T-helper 17 cell (primary cell): Measurements from ENCODE around the gene PPP5C. TPM values are rescaled to one million over a fixed set of nuclear protein-coding genes. Genes with fewer than 3 reads are reported as not detected.

Source experiments
- ATAC-seq: fragments of 150-1000 bp; cut with Tn5 transposase; 2 replicates; pipeline ENCODE4 v1.10.0; 2021; ENCODE audit warnings: mild to moderate bottlenecking, moderate library complexity
- DNase-seq, 3 donors: peaks; one replicate each; pipeline versions ENCODE4 v3.0.0 to v3.0.0-alpha.2; 2020 to 2021
- H3K9me3 ChIP-seq: one replicate; pipeline ENCODE4 v1.7.0; 2013; ENCODE audit warnings: low read length, mild to moderate bottlenecking; ENCODE audit not compliant: control insufficient read depth, poor library complexity, severe bottlenecking
- H3K27ac Mint-ChIP-seq: one replicate; pipeline ENCODE4 v1.8.0; 2022; ENCODE audit warnings: mild to moderate bottlenecking, moderate library complexity, mixed read lengths
- H3K27me3 Mint-ChIP-seq: one replicate; pipeline ENCODE4 v1.8.0; 2022; ENCODE audit warnings: mixed read lengths
- H3K36me3 Mint-ChIP-seq: one replicate; pipeline ENCODE4 v1.8.0; 2022; ENCODE audit warnings: low read depth, mixed read lengths
- H3K4me1 Mint-ChIP-seq: one replicate; pipeline ENCODE4 v1.8.0; 2022; ENCODE audit warnings: mild to moderate bottlenecking, mixed read lengths
- H3K4me3 Mint-ChIP-seq: one replicate; pipeline ENCODE4 v1.8.0; 2022; ENCODE audit warnings: mild to moderate bottlenecking, moderate library complexity, mixed read lengths
- total RNA-seq, 4 donors: library from RNA in 2 of 4; stranded (reverse) in 2 of 4; gene quantifications; one replicate each; pipeline ENCODE4 v1.2.3 and lab custom pipeline; 2022 to 2026

PPP5C gene
- total RNA-seq, 2 donors from 2014 or later, result 34.8 to 42.8 TPM

DNA sequence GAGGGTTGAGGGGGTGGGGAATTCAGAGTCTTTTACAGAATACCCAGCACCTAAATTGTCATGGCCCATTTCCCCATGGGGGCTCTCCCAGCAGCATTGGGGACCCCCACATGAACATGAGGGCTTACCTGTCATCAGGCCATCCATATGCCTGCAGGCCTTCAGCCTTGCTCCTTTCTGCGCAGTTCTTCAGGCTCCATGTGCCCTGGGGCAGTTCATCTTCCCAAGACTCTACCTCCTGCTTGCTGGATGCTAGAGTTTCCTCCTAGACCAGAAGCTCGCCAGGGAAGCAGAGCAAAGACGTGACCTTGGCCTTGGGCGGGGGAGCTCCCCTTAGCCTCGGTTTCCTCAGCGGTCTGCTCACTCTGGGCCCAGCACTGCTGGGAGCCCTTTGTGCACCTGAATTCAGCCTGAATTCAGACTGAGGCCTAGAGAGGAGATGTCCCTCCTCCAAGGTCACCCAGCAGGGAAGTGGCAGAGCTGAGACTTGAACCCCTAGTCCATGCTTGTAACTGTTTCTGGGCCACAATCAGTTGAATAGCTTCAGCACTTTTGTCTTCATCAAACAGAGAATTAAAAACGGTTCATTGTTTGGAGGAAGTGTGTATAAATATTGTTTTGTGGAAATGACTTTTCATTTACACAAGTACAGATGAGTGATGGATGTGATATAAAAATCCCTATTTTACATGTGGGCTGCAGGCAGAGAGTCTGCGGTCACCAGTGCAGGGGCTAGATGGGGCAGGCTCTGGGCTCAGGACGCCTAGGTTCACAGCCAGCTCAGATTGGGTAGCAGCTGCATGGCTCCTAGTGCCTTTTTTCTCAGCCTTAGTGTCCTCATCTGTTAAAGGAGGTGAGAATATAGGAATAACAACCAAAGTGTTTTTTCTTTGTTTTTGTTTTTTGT is 9.5 kb downstream of the PPP5C start:
- no peak overlapping the region for H3K4me3 Mint-ChIP-seq
- no peak overlapping the region for H3K27ac Mint-ChIP-seq
- H3K9me3 ChIP-seq, result no peaks in the 10 kb centered on the region
- H3K27me3 Mint-ChIP-seq, result no peaks in the 10 kb centered on the region
- H3K36me3 Mint-ChIP-seq, result no peaks in the 10 kb centered on the region
- ATAC-seq (no peak), DNase-seq (no peak)
- peaks cover 19% of the 10 kb centered on the region for H3K4me1 Mint-ChIP-seq

DNA sequence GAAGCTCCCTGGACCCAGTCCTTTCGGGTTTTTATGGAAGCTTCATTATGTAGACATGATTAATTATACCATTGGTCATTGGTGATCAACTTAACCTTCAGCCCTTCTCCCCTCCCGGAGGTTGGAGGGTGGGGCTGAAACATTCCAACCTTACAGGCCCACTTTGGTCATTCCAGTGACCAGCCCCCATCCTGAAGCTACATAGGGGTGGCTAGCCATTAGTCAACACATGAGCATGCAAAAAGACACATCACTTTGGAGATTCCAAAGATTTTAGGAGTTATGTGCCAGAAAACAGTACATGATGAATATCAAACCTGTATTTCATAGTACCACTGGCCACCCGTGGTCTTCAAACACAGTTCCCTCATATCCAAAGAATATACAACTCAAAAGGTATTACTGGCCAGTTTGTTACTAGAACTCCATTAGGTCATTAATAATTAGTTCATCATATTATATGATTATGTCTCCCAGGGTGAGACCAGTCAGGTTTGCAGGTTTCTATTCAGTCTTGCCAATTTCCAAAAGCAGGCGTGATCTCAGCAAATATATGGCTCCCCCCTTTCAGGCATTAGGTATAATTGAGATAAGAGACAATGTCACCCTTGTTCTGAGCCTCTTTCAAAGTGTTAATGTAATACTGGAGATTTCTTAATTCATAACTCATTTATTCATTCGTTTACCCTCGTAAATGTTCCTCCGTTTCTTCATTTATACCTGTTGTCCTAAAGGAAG is 11.1 kb downstream of the PPP5C start:
- no peaks in the 10 kb centered on the region for H3K9me3 ChIP-seq
- peaks cover 2% of the 10 kb centered on the region for H3K36me3 Mint-ChIP-seq
- no peak for DNase-seq
- peaks cover 19% of the 10 kb centered on the region for H3K4me1 Mint-ChIP-seq
- no peak for ATAC-seq
- H3K27ac Mint-ChIP-seq, result no peak overlapping the region
- H3K4me3 Mint-ChIP-seq, result no peak overlapping the region
- H3K27me3 Mint-ChIP-seq, result no peaks in the 10 kb centered on the region

DNA sequence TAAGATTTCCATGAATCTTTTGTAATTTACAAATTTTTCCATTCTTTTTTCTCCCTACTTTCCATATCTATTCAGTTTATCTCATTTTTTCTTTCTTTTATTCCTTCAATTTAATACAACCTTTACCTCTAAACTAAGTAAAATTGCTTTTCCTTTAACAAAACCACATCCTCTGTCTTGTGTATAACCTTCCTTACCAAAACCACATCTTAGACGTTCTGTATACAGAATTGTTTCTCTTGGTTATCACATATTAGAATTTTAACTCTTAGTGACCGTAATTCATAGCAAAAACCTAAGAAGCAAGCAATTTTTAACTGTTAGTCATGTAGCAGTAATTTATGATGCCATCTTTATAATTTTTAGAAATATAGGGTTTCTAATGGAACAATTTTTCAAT is 15.0 kb downstream of the PPP5C start:
- no peaks in the 10 kb centered on the region for H3K9me3 ChIP-seq
- ATAC-seq (peak; percentile 89), DNase-seq (no peak)
- peak overlapping the region; percentile 60 for H3K27ac Mint-ChIP-seq
- H3K36me3 Mint-ChIP-seq, result peaks cover 7% of the 10 kb centered on the region
- peak overlapping the region; percentile 94 for H3K4me3 Mint-ChIP-seq
- peaks cover 18% of the 10 kb centered on the region for H3K4me1 Mint-ChIP-seq
- H3K27me3 Mint-ChIP-seq, result no peaks in the 10 kb centered on the region

DNA sequence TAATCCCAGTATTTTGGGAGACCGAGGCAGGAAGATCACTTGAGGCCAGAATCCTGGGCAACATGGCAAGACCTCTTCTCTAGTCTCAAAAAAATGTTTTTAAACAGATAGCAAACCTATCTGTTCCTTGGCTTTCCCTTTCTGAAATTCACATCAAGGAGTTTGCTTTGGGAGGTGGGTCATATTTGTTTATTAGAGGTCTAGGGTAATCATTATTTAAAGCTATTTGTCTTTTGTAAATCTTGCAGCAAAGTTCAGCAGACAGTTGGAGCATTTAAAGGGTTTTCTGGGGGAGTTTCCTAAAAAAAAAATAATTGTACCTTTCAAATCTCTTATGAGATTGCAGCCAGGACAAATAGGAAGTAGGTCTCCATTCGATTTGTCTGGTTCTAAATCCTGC is 17.5 kb downstream of the PPP5C start:
- Mint-ChIP-seq H3K27ac (no peak overlapping the region), H3K36me3 (peaks cover 7% of the 10 kb centered on the region), H3K27me3 (no peaks in the 10 kb centered on the region), H3K4me3 (no peak overlapping the region), H3K4me1 (peaks cover 17% of the 10 kb centered on the region)
- no peak for DNase-seq
- no peaks in the 10 kb centered on the region for H3K9me3 ChIP-seq
- no peak for ATAC-seq

DNA sequence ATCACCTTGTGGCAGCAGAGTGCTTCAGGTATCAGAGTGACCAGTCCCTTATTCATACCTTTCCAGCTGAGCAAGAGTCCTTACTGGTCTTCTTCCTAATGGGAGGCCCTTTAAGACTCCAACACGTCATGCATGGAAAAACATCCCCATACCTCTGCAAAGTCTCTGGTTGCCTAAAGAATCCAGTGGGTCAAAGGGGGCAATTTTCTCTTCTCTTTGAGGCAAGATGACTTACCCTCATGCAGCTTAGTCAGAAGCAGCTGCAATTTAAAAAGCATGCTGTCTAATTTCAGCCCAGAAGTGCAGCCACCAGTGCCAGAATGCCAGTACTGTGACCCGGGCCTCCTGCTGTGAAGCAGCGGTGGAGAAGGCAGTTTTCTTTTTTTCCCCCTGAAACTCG is 18.7 kb downstream of the PPP5C start:
- no peak overlapping the region for H3K4me3 Mint-ChIP-seq
- no peaks in the 10 kb centered on the region for H3K27me3 Mint-ChIP-seq
- H3K27ac Mint-ChIP-seq, result peak overlapping the region; percentile 39
- ATAC-seq (no peak), DNase-seq (no peak)
- H3K36me3 Mint-ChIP-seq, result peaks cover 7% of the 10 kb centered on the region
- no peaks in the 10 kb centered on the region for H3K9me3 ChIP-seq
- peaks cover 17% of the 10 kb centered on the region for H3K4me1 Mint-ChIP-seq

DNA sequence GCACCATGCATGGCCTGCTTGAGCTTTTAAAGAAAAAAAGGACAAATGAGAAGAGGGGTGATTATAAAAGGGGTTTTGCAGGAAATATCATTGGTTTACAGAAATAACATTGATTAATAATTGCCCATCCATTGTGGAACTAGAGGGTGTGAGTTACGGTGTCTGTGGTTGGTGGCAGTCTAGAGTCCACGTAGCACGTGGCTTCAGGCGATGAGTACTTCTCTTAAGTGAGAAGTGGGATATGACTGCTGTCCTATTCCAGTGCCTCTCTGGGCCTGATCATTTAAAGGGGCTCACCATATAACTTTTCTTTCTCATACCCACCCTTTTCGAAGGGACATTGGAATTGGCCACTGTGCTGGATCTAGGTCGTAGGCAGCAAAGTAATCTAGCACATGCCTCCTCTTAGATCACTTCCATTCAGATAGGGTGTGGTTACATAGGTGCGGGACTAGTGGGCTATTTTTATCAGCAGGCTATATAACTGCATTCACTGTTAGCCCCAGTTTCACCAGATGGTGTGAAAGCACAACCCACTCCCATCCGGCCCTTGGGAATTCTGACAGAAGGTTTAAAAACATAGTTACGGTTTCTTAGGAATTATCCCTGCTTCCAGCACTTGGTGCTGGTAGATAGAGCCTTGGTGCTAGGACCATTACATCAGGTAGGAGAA is 19.9 kb downstream of the PPP5C start:
- Mint-ChIP-seq H3K27ac (peak overlapping the region; percentile 39), H3K4me3 (no peak overlapping the region), H3K36me3 (peaks cover 7% of the 10 kb centered on the region), H3K4me1 (peaks cover 23% of the 10 kb centered on the region), H3K27me3 (no peaks in the 10 kb centered on the region)
- DNase-seq (no peak), ATAC-seq (no peak)
- no peaks in the 10 kb centered on the region for H3K9me3 ChIP-seq

DNA sequence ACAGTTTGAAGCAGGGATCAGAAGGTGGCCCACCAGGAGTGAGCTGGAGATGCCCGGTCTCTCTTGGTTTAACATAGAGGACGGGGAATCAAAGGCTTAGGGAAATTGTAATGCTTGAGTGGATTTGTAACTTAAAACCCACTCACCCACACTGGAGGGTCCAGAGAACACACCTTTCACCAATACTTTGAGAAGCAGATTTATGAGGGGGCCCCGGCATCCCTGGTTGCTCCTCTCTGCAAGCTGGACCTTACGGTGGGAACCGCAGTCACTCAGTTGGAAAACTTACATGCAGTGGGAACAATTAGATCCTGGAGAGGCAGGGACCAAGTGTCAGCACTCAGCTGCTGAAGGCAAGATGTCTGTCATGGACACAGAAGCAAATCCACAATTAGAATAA is 20.5 kb downstream of the PPP5C start:
- Mint-ChIP-seq H3K27me3 (no peaks in the 10 kb centered on the region), H3K36me3 (peaks cover 5% of the 10 kb centered on the region), H3K27ac (no peak overlapping the region), H3K4me3 (no peak overlapping the region), H3K4me1 (peaks cover 25% of the 10 kb centered on the region)
- ATAC-seq, result no peak
- no peaks in the 10 kb centered on the region for H3K9me3 ChIP-seq
- DNase-seq, result no peak

DNA sequence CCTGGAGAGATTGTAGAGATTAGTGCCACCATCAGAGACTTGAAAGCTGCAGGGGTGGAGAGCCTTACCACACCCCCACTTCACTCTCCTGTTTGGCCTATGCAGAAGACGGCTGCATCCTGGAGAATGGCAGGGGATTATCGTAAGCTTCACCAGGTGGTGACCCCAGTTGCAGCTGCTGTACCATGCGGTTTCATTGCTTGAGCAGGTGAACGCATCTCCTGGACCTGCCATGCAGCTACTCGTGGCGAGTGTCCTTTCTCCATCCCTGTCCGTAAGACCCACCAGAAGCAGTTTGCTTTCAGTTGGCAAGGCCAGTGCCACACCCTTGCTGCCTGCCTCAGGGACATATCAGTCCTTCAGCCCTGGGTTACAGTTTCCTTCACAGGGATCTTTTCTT is 21.2 kb downstream of the PPP5C start:
- Mint-ChIP-seq H3K36me3 (peaks cover 5% of the 10 kb centered on the region), H3K4me3 (no peak overlapping the region), H3K27ac (no peak overlapping the region), H3K4me1 (peaks cover 25% of the 10 kb centered on the region), H3K27me3 (no peaks in the 10 kb centered on the region)
- no peaks in the 10 kb centered on the region for H3K9me3 ChIP-seq
- ATAC-seq (no peak), DNase-seq (no peak)

DNA sequence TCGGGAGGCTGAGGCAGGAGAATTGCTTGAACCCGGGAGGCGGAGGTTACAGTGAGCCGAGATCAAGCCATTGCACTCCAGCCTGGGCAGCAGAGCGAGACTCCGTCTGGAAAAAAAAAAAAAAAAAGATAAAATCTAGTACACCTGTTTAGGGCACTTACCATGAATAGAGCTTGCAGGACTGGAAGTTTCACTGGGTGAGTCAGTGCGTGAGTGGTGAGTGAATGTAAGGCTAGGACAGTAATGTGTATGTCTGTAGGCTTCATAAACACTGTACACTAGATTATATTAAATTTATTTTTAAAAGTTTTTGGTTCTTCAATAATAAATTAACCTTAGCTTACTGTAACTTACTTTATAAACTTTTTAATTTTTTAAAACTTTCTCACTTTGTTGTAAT is 22.9 kb downstream of the PPP5C start:
- Mint-ChIP-seq H3K4me3 (no peak overlapping the region), H3K27ac (no peak overlapping the region), H3K36me3 (no peaks in the 10 kb centered on the region), H3K27me3 (no peaks in the 10 kb centered on the region), H3K4me1 (peaks cover 22% of the 10 kb centered on the region)
- no peak for ATAC-seq
- H3K9me3 ChIP-seq, result no peaks in the 10 kb centered on the region
- no peak for DNase-seq

DNA sequence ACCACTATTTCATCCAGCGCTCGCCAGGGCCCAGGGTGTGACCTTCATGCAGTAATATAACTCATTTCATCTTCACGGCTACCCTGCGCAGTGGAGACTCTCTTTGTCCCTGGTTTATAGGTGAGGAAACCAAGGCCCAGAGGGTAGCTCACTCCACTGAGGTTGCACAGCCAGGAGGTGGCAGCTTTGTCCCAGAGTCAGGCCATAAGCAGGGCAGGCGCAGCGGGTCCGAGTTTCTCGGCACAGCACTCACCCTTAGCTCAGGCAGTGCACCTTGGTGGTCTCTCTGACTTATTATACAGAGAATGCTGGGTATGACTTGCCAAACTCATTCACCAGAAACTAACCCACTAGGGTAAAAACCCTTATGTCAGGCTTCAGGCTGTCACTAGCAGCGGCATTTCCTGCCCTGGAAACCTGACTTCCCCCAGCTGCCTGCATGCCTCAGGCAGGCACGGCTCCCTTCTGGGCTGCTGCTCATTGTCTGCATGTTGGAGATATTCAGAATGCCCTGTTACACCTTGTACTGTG is 24.5 kb downstream of the PPP5C start:
- ATAC-seq (peak; percentile 62), DNase-seq (no peak)
- H3K9me3 ChIP-seq, result no peaks in the 10 kb centered on the region
- H3K36me3 Mint-ChIP-seq, result no peaks in the 10 kb centered on the region
- H3K27me3 Mint-ChIP-seq, result no peaks in the 10 kb centered on the region
- peaks cover 24% of the 10 kb centered on the region for H3K4me1 Mint-ChIP-seq
- peak overlapping the region; percentile 51 for H3K27ac Mint-ChIP-seq
- H3K4me3 Mint-ChIP-seq, result no peak overlapping the region

DNA sequence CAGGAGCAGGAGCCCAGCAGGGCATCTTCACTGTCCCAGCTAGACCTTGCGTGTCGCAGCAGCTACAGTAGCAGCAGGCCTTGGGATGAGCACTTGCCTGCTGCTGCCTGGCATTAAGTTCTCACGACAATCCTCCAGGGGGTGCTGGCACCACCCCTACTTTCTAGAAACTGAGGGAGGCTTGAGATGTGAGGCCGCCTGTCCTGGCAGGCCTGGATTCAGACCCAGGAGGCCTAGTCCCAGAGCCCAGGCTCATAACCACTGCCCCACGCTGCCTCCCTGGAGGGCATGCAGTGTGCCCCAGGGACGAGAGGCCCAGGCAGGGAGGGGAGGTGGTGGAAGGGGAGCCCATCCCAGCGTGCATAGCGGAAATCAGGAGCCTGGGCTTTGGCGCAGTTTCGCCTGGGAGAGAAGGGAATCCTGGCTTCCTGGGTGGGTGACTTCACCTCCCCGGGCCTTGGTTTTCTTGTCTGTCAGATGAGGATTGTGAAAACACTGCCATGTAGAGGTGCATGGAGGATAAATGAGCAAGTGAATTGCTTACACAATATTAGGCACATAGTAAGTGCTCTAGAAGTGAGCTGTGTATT is 26.1 kb downstream of the PPP5C start:
- no peak overlapping the region for H3K27ac Mint-ChIP-seq
- no peak for DNase-seq
- H3K4me3 Mint-ChIP-seq, result no peak overlapping the region
- no peaks in the 10 kb centered on the region for H3K9me3 ChIP-seq
- no peaks in the 10 kb centered on the region for H3K27me3 Mint-ChIP-seq
- no peaks in the 10 kb centered on the region for H3K36me3 Mint-ChIP-seq
- no peak for ATAC-seq
- H3K4me1 Mint-ChIP-seq, result peaks cover 25% of the 10 kb centered on the region

DNA sequence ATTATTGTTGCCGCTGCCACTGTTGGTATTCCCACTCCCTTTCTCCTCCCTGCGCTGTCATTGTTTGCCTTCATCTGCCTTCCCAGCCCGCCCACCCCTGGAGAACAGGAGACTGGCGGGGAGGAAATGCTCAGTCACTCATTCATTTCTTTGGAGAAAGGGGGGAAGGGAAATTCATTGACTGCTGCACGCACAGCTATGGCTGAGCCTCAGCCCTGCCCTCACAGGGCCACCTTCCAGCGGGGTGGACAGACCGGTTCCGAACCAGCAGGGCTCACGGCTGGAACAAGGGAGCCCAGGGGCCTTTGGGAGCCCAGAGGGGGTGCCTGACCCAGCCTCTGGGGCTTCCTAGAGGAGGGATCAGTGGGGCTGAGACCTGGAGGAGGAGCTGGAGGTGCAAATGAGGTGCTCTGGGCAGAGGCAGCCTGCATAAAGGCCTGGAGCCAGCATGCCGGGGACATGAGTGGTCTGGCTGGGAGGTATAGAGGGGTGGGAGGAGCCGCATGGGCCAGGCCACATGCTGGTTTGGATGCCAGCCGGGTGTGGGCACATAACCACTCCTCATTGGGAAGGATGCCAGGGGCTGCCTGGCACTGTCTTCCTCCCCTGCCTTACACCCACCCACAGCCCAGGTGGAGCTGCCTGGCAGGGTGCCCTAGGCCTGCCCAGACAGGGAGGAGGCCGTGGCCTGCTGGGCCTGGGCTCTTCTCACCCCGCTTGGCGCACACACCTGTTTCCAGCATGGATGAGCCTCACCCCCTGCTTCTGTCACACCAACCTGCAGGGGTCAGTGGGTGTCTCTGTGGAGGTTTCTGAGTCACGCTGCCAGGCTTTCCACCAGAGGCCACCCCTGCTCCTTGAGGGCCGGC is 26.8 kb downstream of the PPP5C start:
- ATAC-seq, result no peak

More for the DNA sequence above, 26.8 kb downstream of the PPP5C start:
- no peak for DNase-seq
- Mint-ChIP-seq H3K4me3 (no peak overlapping the region), H3K4me1 (peaks cover 24% of the 10 kb centered on the region), H3K27ac (no peak overlapping the region), H3K27me3 (no peaks in the 10 kb centered on the region), H3K36me3 (no peaks in the 10 kb centered on the region)
- H3K9me3 ChIP-seq, result no peaks in the 10 kb centered on the region
